Pancreas (tissue), 10 donors: ENCODE results near the gene WDR49. TPM values are rescaled to one million over a fixed set of nuclear protein-coding genes. Genes with fewer than 3 reads are reported as not detected.

Experiments used
- ATAC-seq, 4 donors: fragments of 200-7000 bp; cut with Tn5 transposase; one replicate each; pipeline versions ENCODE4 v1.8.0 to v1.9.1; 2020; ENCODE audit warnings: mild to moderate bottlenecking in 4 of 4, moderate library complexity in 4 of 4
- DNase-seq, 6 donors: peaks; one replicate each; pipeline ENCODE4 v3.0.0-alpha.2; 2020
- FAIRE-seq: peaks from 2 replicates; lab custom pipeline; 2012; peaks lifted over from hg19 to GRCh38; lab: Jason Lieb, UNC
- H3K27ac ChIP-seq, 4 donors: fragments of 200-600 bp; sonication (generic); 1 replicate in 3 of 4; 2 replicates in 1 of 4; pipeline versions ENCODE4 v1.5.0 to v1.8.0; 2020
- H3K27me3 ChIP-seq, 4 donors: fragments of 200-600 bp; one replicate each; pipeline ENCODE4 v1.8.0; 2021
- H3K36me3 ChIP-seq, 3 donors: fragments of 200-600 bp; sonication (generic) in 1 of 3; one replicate each; pipeline versions ENCODE4 v1.5.0 to v1.8.0; 2020 to 2021
- H3K4me1 ChIP-seq, 3 donors: fragments of 200-600 bp; one replicate each; pipeline ENCODE4 v1.8.0; 2021
- H3K4me3 ChIP-seq, 4 donors: fragments of 200-600 bp; sonication (generic) in 2 of 4; one replicate each; pipeline versions ENCODE4 v1.5.0 to v1.8.0; 2020 to 2021
- H3K9me3 ChIP-seq, 4 donors: fragments of 200-600 bp; one replicate each; pipeline ENCODE4 v1.8.0; 2021
- CTCF ChIP-seq, 4 donors: fragments of 200-600 bp; sonication (generic) in 3 of 4; IDR thresholded peaks; one replicate each; pipeline versions ENCODE4 v1.5.0 to v1.8.0; 2021; ENCODE audit warnings: antibody characterized with exemption in 4 of 4
- WGBS, 2 donors: extraction: QIAGEN DNeasy Blood & Tissue Kit; methylation state at CpG; one replicate each; pipeline ENCODE4 v1.1.7; 2013; 5-methylcytosine and 5-hydroxymethylcytosine counted together
- intact Hi-C, 3 donors: fragments of 100-400 bp; cut with DNase I; formaldehyde crosslinking; loops; one replicate each; pipeline versions ENCODE4 v1.11.1 to v1.14.2; 2022
- polyA plus RNA-seq, 2 donors: library from polyadenylated mRNA; stranded (reverse); fragments of 200-250 nt; gene quantifications; one replicate each; pipeline ENCODE4 v1.2.3, GENCODE V29; 2013
- total RNA-seq, 6 donors: library from RNA; stranded (reverse); fragmentation: NEBNext Ultra II Directional in 4 of 6; extraction: Animal tissue kit (Norgen Biotek cat#: 25700) in 4 of 6; gene quantifications; one replicate each; pipeline versions ENCODE4 v1.2.1 to v1.2.4, GENCODE V29; 2021 to 2023
- donor health status: healthy with polysubstance abuse.
- donor health status: DM: no; HTN: no; CAD: no; lungs with moderate emphysema.
- donor health status: DM: no; HTN: no; CAD: no.
- donor health status: control.
- donor health status: control.
- donor health status: Bipolar disorder and iron deficiency.
- donor health status: DM: yes; HTN: yes; CAD: no.
- donor health status: DM: no; HTN: no; CAD: no.
- donor health status: DM: no; HTN: no; CAD: no.
- donor health status: DM: yes; HTN: yes; CAD: no.

Gene WDR49
- total and polyA plus RNA-seq, 8 donors: 0.02 to 0.79 (median 0.44) TPM

DNA sequence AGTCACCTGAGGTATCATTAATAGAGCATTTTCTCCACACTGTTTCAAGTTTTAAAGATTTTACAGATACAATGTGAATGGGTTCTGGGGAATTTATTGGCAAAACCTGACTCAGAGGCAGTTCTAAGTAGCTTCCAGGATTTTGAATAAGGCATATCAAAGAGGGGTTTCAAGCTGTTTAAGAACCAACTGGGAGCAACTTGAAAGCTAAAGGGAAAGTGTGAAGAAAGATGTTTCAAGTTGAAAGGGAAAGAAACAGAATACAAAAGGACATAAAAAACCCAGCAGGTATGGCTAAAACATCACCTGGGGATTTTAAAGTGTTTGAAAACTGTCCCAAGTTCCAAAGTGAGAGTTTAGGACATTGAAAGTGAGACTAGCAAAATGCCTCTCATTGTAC, 162.1 kb downstream of the WDR49 start:
- peaks cover 0 to 5% (median 0%) of the 10 kb centered on the region in 3 donors for H3K4me1 ChIP-seq
- no peak overlapping the region for H3K4me3 ChIP-seq
- ATAC-seq (no peak), DNase-seq (no peak), FAIRE-seq (no peak)
- intact Hi-C loops: no loop called here
- TF ChIP-seq CTCF (IDR thresholded peaks at IDR 0.05): no peak
- no peak overlapping the region for H3K27ac ChIP-seq
- H3K36me3 ChIP-seq: no peaks in the 10 kb centered on the region
- H3K27me3 ChIP-seq: no peaks in the 10 kb centered on the region
- H3K9me3 ChIP-seq: no peaks in the 10 kb centered on the region

DNA sequence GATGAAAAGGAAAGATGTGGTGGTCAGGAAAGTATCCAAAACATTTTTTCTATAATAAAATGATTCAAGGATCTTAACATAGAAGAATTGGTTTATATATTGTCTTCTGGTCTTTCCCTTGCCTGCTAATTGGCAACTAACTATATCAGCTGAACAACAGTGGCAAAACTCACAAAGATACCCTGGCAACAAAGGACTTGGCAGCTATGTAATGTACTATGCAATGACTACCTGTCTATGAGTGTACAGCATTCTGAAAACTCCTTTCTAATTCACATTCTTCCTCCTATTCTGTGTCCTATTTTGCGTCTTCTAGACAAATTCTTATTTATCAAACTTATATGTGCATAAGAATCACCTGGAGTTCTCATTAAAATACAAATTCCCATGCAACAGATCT, 164.2 kb downstream of the WDR49 start:
- Histone ChIP-seq H3K36me3 (no peaks in the 10 kb centered on the region), H3K27me3 (no peaks in the 10 kb centered on the region), H3K4me1 (peaks cover 0 to 5% (median 0%) of the 10 kb centered on the region in 3 donors), H3K9me3 (no peaks in the 10 kb centered on the region), H3K27ac (no peak overlapping the region), H3K4me3 (no peak overlapping the region)
- FAIRE-seq (no peak), ATAC-seq (peak; percentile 69 to 73 (median 70)), DNase-seq (no peak)
- intact Hi-C loops: no loop called here
- WGBS, 2 donors: 58 to 62% methylated on average over 1 of the region's 1 CpG
- no peak for TF ChIP-seq CTCF (IDR thresholded peaks at IDR 0.05)

GRCh38 chr3:167487556-167487955, 166.2 kb downstream of the WDR49 start:
- no peak overlapping the region for H3K27ac ChIP-seq
- H3K4me1 ChIP-seq: peaks cover 0 to 5% (median 2%) of the 10 kb centered on the region in 3 donors
- WGBS, 2 donors: 67 to 69% methylated on average over 3 of the region's 3 CpGs
- DNase-seq (no peak), ATAC-seq (no peak), FAIRE-seq (no peak)
- no peaks in the 10 kb centered on the region for H3K9me3 ChIP-seq
- H3K27me3 ChIP-seq: no peaks in the 10 kb centered on the region
- intact Hi-C loops: no loop called here
- H3K4me3 ChIP-seq: no peak overlapping the region
- H3K36me3 ChIP-seq: no peaks in the 10 kb centered on the region
- no peak for TF ChIP-seq CTCF (IDR thresholded peaks at IDR 0.05)

DNA sequence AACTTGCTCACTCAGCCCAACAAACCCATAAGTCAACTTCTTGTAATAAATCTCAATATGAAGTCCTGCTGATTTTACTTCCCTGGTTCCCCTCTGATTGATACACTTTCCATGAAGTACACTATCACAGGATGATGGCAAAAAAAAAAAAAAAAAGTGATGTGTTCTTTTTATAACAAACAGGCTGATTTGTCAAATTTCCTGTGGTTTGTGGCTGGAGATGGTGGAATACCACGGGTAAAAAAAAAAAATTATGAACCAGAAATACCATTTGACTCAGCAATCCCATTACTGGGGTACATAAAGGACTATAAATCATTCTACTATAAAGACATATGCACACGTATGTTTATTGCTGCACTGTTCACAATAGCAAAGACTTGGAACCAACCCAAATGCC, 169.2 kb downstream of the WDR49 start:
- H3K4me3 ChIP-seq: no peak overlapping the region
- TF ChIP-seq CTCF (IDR thresholded peaks at IDR 0.05): no peak
- 79 to 81% methylated on average over 2 of the region's 2 CpGs for WGBS, 2 donors
- H3K9me3 ChIP-seq: no peaks in the 10 kb centered on the region
- intact Hi-C loops: no loop called here
- DNase-seq (no peak), FAIRE-seq (no peak), ATAC-seq (no peak)
- peaks cover 0 to 3% (median 2%) of the 10 kb centered on the region in 3 donors for H3K4me1 ChIP-seq
- no peak overlapping the region for H3K27ac ChIP-seq
- H3K27me3 ChIP-seq: no peaks in the 10 kb centered on the region
- H3K36me3 ChIP-seq: no peaks in the 10 kb centered on the region

DNA sequence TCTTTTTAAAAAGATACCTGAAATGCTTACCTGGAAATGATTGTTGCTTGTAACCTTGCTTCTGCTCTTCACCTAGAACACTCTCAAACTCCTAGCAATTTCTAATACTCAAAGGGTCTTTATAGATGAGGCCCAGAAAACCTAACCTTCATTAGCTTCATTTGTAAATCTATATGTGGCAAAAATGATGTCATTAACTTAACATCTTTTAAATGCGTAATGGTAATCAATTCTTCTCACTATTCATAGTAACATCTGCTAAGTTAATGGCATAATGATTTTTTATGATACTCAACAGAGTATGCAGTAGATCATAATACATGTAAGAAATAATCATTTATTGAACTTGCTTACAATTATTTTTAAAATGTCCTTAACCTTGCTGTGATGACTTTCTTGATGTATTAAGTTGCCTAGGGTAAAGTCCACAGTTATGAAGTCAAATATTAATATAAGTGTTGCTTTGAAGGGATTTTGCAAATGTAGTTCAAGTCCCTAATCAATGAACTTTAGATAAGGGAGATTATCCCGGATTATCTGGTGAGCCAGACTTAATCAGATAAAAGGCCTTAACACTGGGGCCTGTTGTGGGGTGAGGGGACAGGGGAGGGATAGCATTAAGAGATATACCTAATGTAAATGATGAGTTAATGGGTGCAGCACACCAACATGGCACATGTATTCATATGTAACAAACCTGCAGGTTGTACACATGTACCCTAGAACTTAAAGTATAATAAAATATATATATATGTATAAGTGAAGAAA, 169.8 kb downstream of the WDR49 start:
- ATAC-seq: no peak
- no peak for DNase-seq
- H3K27me3 ChIP-seq: no peaks in the 10 kb centered on the region
- intact Hi-C loops: no loop called here
- FAIRE-seq: no peak
- no peak overlapping the region for H3K4me3 ChIP-seq
- no peak for TF ChIP-seq CTCF (IDR thresholded peaks at IDR 0.05)
- H3K36me3 ChIP-seq: no peaks in the 10 kb centered on the region
- WGBS, 2 donors: 52 to 55% methylated on average over 2 of the region's 2 CpGs
- no peaks in the 10 kb centered on the region for H3K9me3 ChIP-seq
- H3K27ac ChIP-seq: no peak overlapping the region
- H3K4me1 ChIP-seq: peaks cover 0 to 2% (median 0%) of the 10 kb centered on the region in 3 donors
